GM19328 (cell line): ENCODE measurements around the gene TRAF3.
A peak's percentile ranks its signal among the peaks of the same experiment; 100 is the strongest.
"Not testable (repeated sequence)": the region's sequence is repeated elsewhere in the genome, so short reads cannot be mapped to it uniquely, and the experiment has no call there.

Experiments used
- ATAC-seq: cut with Tn5 transposase; IDR thresholded peaks from one replicate; pipeline ENCODE4 v1.9.1; 2021; ENCODE audit warnings: mild to moderate bottlenecking, moderate library complexity; ENCODE audit not compliant: unreplicated experiment

TRAF3 gene

DNA sequence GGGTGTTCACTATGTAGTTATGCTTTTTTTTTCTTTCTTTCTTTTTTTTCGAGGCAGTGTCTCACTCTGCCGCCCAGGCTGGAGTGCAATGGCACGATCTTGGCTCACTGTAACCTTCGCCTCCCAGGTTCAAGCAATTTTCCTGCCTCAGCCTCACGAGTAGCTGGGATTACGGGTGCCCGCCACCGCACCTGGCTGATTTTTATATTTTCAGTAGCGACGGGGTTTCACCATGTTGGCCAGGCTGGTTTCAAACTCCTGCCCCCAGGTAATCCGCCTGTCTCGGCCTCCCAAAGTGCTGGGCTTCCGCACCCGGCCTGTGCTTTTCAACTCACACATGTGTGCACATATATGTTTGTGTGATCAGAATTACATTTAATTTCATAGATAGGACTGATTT is 106.3 kb downstream of the TRAF3 start:
- no peak for ATAC-seq

DNA sequence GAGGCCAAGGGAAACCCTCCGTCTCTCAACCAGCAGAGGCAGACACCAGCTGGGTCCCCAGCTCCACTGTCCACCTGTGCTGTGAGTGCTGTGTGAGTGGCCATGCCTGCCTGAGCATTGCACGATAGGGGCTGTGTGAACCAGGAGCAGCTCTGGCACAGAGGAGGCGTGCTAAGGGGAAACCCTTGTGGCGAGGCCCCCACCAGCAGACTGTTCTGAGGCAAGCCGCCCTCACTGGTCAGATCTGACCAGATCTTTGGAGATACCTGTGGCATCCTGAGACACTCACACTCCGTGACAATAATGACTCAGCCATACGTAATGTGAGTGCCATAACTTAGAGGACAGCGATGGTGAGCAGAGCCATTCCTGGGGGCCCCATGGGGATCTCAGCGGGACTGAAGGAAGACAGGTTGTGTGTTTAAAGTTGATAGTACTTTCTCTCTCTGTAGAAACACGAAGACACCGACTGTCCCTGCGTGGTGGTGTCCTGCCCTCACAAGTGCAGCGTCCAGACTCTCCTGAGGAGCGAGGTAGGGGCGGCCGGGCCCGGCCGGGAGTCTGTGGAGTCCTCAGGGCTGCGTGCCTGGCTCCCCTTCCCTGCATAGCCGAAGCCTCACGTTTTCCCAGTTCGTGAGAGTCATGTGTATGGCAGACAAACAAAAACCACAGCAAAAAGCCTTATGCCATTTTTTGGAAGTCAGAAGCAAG is 108.6 kb downstream of the TRAF3 start:
- ATAC-seq = no peak

DNA sequence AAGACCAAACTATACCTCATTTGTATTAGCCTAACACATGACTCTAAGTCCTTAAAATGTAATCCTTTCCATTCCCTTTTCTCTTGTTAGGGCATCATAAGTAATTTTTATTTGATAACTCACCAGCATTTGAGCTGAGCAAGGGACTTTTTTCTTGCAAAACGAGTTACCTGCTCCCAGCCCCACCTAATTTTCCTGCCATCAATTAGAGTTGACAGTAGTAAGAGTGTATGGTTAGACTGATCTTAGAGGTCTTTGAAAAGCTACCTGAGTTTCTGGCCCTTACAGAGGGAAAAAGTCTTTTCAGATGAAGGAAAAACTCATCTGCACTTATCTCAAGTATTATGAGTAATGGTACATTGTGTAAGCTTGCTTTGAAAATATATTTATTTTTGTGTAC is 111.5 kb downstream of the TRAF3 start:
- ATAC-seq = no peak

DNA sequence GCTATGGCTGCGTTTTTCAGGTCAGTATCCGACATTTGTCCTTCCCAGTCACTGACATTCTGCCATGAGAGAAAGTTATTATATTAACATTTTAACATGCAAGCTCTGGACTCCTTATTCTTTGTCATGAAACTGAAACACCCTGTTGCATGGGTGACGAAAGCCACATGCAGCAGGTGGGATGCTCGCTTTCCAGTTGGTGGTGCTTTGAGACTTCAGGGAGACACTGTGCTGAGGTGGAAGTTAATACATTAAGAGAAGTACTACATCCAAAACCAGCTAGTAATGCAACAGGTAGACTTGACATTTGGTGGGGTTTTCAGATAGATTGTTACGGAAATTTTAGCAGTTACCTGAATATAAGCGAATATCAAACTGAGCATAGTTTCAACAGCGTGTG is 112.4 kb downstream of the TRAF3 start:
- no peak for ATAC-seq

DNA sequence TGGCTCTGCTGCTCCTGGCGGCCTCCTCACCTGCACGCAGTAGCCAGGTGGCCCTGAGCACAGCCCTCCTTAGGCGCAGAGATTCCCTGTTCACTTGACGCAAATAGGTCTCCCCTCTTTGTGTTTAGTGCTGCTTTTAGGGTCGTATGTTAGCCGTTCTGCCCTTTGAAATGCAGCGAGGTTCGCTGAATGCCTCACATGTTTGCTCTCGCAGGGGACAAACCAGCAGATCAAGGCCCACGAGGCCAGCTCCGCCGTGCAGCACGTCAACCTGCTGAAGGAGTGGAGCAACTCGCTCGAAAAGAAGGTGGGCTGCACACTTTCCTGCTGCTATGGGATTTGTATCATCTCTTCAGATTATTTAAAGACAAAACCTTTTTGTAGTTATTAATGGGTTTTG is 113.9 kb downstream of the TRAF3 start:
- ATAC-seq = no peak

DNA sequence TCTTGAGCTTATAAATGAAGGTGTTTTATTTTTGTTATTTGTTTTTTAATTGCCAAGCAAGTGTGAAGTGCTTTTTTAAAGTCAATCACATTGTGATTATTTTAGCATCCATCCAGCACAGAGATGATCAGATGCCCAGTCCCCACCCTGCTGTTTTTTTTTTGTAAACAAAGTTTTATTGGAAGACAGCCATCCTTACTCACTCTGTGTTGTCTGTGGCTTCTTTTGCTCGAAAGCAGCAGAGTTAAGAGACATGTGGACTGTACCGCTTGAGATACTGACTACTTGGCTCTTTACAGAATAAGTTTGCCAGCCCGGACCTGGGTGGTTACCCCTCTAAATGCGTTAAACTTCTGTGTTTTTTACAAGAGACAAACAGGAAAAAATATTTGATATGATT is 114.3 kb downstream of the TRAF3 start:
- no peak for ATAC-seq

DNA sequence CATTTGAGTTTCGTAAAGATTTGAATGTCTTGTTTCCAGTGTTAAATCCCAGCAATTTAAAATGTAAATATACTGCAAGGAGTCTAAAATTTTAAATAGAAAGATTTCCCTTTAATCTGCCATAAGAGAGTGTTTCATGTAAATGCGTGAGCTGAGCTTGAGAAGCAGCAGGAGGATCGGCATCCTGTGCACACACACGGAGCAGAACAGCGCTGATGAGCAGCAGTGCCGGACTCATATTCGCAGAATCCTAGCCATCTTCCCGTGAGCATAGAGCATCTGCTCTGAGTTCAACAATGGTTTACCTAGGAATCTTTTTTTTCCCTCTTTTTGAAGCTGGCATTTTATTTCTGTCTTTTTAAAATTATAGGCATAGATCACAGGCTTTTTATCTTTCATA is 115.4 kb downstream of the TRAF3 start:
- ATAC-seq = no peak

DNA sequence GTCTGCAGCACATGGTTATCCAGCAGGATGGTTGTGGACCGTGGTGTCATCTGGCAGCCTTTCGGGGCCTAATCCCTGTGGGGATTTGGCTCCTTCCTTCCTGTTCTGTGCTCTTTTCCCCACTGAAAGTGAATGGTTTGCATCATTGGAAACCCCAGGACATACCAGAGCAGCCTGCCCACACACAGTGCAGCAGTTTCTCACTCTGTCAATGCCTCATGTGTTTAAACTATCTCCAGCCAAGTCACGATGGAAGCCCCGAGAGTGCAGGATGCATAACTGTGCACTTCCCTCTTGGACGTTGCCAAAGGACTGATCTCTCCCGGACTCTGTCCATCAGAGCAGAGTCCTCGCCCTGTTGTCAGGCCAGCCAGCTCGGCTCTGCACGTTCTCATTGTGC is 116.2 kb downstream of the TRAF3 start:
- no peak for ATAC-seq

DNA sequence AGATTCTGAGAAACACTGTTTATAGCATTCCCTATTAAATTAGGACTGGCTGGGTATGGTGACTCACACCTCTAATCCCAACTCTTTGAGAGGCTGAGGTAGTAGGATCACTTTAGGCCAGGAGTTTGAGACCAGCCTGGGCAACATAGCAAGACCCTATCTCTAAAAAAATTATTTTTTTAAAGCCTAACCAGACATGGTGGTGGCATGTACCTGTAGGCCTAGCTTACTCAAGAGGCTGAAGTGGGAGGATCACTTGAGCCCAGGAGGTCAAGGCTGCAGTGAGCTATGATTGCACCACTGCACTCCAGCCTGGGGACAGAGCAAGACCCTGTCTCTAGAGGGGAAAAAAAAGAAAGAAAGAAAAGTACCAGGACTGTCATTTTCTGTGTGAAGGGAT is 119.5 kb downstream of the TRAF3 start:
- ATAC-seq = not testable (repeated sequence)

DNA sequence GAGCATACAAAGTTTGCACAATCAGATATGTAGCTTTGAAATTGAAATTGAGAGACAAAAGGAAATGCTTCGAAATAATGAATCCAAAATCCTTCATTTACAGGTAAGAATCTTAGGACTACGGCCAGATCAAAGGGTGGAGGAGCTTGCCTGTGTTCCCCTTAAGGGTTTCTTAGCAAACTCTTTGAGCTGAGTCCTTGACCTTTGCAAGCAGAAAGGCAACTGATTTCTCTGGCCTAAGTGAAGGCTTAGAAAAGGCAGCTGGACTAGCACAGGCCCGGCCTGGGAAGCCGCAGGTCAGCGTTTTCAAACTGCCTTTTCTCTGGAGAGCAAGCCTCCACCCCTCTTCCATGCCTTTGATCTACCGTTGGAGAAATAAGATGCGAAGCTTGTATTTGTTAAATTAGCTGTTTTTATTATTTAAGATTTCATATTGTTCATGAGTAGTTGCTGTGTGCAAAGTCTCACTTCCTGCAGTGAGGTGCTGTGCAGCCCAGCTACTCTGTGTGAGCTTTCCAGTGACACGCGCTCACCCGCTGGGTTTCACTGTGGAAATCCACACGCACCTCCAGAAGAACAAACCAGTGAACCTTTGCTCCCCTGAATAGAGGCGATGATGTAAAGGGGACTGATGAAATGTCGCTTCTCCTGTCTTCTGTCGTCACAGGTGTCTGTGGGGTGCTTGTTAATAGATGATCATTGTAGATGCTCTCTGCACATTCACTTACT is 120.2 kb downstream of the TRAF3 start:
- no peak for ATAC-seq

DNA sequence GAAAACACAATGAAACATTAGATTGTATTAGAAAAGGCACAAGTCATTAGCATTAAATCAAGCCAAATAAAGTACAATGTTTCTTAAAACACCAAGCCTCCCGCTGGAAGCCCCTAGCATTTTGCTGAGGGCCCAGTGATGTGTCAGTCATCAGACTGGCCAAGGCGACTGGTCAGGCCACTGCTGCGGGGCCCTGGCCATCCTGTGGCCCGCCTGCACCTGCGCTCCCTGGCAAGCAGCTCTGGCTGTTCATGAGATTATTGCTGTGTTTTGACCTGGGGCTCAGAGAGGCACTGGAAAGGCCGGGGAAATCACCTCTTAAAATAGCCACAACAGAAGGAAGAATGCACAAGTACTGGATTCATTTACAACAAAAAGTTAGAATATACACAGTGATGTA is 121.0 kb downstream of the TRAF3 start:
- ATAC-seq = no peak

DNA sequence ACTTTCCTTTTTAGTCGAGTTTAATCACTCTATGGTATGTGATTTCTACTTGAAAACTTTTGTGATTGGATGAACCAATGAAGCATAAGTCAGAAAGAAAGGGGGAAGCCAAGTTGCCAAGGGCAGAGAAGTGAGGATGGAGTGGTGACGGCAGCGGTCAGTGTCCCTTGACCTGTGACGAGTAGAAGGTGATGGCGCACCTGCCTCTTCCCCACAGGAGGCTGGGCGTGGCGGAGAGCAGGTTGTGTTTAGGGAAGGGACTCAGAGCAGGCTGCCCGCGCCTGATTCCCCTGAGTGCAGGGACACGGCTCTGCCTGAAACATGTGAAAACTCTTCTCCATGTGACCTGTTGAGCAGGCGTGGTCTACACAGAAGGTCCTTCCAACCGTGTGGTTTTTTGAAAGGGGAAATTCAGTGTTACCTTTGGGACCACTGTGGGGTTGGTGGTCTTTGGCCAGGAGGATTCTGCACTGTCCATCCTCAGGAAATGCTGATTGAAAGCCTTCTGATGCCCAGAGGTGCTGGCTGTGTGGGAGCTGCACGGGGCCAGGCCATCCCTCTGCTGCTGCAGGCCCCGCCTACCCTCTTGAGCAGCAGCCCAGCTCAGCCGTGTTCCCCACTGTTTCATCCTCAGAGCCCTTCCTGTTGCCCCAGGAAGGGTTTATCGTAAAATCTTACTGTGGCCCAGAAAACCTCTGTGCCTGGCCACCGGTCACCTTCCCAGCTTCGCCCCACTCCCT is 121.7 kb downstream of the TRAF3 start:
- ATAC-seq = no peak

DNA sequence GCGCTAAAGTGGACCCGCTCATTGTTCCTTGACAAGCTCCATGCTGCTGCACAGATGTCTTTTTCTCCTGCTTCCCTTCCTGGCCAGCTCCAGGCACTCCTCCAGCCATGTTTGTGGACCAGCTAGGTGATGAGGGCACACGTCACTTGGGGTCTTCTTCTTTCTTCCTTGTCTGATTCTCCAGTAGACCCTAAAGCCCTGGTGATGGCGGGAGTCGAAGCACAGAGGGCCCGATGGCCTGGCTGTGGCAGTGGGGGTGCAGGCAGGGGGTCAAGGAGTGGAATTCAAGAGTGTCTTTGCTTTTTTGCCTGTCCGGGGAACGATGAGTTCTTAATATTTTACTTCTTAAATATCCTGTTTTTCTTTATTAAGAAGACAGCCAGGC is 122.3 kb downstream of the TRAF3 start:
- ATAC-seq = no peak

DNA sequence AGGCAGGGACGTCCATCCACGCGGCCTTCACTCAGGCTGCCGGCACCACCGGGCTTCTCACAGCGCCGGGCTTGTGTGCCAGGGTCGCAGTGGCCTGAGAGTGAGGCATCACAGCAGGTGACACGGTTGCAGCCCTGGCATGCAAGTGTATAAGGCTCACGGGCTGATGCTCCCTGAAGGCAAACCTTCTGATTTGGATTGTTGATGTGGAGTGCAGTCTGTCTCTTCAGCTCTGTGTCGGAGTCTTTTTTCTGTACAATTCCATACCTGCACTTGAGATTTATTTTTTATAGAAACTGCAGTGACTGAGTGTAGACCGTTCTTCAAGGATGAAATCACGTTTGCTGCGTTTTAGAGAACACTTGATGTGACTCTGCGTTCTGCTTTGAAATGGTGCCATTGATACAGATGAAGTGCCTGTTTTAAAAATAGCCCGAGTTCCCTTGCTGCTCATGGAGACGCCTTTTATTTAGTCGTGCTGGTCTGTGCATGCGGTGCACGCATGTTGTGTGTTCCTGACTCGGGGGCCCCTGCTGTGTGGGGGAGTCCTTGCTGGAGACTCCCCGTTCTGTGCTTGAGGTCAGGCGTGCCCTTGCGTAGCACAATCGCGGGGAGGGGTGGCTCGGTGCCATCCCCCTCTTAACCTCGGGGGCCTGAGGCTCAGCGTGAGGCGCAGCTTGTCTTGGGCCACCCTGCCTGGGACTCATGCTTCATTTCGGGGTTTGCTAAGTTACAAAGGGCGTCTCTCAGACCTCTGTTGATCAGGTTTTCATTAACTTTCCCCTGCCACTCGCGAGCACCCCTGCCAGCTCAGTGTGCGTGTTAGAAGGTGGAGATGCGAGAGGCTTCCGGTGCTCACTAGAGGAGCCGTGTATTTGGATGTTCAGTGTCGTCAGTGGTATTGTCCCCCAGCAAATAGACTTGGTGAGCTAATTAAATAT is 123.7 kb downstream of the TRAF3 start:
- peak; percentile 45 for ATAC-seq

DNA sequence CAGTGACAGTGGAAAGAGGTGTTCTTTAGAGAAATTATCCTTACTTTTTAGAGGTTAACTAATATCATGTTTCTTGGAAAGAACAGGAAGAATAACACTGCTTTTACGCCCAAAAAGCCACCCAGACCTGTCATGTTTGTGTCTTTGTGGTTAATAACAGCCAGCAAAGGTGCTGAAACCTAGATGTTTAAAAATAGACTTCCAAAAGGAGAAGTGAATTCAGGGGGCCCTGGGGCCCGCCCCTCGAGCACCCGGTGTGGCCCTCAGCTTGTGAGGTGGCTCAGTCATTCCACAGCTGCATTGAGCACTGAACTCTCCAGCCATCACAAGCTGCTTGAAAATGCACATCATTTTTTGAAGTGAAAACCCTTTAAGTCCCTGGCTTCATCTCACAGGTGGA is 124.4 kb downstream of the TRAF3 start:
- ATAC-seq = peak; percentile 63

DNA sequence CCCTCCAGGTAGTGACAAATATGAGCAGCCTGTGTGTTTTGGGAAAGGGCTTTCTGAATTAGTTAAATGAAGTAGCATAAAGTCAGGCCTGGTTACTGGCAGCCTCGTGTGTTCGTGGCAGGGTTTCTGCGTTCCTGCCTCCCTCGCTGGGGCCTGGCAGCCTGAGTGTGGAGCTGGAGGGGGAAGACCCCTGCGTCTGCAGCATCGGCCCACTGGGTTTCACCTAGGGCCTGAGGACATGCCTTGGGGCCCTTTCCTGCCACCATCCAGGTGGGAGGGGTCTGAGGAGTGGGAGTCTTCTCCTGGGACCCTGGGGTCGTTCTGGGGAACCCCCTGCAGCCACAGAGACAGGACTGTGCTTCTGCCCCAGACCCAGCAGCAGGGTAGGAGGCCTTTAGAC is 124.8 kb downstream of the TRAF3 start:
- ATAC-seq = no peak

DNA sequence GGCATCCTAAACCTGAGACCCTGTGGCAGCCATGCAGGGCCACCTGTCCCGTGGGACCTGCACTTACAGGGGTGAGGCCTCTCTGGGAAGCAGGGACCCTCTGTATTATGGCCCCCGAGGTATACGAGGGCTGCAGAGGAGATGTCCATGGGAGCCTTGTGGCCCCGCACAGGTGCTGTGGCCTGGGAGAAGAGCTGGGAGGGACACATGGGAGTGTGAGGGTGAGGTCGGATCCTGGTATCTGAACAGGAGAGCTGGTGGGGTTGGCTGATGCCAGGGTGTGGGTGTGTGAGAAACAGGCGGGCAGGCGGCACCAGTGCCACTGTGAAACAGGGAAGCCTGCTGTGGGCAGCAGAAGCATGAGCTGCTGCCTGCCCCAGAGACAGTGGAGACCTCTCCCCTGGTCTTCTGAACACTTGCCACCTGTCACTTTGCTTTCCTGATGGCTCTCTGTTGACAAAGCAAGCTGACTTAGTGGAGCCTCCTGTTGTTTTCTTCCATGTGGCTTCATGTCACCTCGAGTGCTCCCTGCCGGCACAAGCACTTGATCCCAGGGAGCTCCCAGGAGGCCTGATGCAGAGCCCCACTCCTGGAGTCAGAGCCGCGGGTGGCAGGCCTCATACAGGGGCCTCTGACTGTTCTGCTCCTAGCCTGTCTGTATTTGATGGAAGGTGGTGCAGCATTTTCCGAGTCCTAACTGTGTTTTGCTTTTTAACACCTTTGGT is 125.4 kb downstream of the TRAF3 start:
- ATAC-seq = no peak

DNA sequence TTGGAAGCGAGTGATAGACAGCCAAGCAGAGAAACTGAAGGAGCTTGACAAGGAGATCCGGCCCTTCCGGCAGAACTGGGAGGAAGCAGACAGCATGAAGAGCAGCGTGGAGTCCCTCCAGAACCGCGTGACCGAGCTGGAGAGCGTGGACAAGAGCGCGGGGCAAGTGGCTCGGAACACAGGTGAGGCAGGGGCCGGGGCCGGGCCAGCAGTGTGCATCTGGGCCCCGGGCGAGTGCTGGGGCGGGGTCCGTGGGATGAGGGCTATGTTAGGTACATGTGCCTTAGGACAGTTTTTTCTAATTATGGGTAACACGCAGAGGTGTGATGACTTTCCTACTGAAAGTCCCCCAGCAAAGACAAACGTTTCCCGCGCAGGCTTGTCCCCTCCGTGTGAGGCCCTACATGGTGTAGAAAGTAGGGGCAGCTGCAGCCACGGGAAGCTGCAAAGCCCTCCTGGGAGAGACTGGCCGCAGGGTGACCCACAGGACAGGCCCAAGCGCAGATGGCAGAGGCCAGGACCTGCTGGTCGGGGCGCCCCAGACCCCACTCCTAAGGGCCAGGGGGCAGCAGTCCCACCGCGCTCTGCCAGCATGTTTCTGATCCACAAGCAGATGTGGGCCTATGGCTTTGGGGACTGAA is 126.1 kb downstream of the TRAF3 start:
- ATAC-seq = no peak

DNA sequence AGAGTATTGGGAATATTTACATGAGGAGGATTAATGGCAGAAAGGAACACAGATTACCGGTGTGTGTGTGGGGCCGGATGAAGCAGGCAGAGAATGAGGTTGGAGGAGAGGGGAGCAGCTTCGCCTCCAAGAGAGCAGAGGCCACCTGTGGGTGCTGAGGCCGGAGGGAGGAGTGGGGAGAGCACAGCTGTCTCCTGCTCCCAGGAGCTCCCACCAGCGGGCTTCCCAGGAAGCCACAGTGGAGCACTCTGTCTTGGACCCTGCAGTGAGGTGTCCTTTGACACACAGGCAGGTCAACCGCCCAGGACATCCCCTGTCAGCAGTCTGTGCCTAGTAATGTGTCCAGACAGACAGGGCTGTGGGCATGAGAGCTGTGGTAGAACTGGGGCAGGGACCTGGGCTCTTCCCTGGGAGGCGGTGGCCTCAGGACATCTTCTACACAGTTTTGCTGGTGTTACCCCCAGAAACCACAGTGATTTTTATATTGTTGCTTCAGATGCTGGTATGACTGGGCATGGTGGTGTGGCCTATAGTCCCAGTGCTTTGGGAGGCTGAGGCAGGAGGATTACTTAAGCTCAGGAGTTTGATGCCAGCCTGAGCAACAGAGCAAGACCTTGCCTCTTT is 126.8 kb downstream of the TRAF3 start:
- no peak for ATAC-seq
